ENCODE results near the gene ZCCHC2.

ZCCHC2 gene

GRCh38 chr18:62550746-62551145 lies 27.9 kb downstream of the ZCCHC2 start:
- H3K27me3 ChIP-seq (ENCODE audit: insufficient read depth, low read length) = no peaks in the 10 kb centered on the region
- no peak overlapping the region for H2AFZ ChIP-seq (ENCODE audit: low read length)
- H3K4me3 ChIP-seq (ENCODE audit: low read depth, low read length, poor library complexity, severe bottlenecking) = no peak overlapping the region
- peaks cover 60% of the 10 kb centered on the region for H3K36me3 ChIP-seq (ENCODE audit: insufficient read depth, low read length)
- H3K9ac ChIP-seq (ENCODE audit: low read length) = no peak overlapping the region
- H3K4me2 ChIP-seq (ENCODE audit: low read length) = no peak overlapping the region
- H4K20me1 ChIP-seq (ENCODE audit: insufficient read depth, low read length) = no peaks in the 10 kb centered on the region
- H3K4me1 ChIP-seq (ENCODE audit: insufficient read depth, low read length, severe bottlenecking) = peaks cover 8% of the 10 kb centered on the region
- no peaks in the 10 kb centered on the region for H3F3A ChIP-seq (ENCODE audit: insufficient read depth, low read length)
- no peaks in the 10 kb centered on the region for H3K9me2 ChIP-seq (ENCODE audit: low read depth, low read length)
- TF ChIP-seq EZH2 (IDR thresholded peaks at IDR 0.05; ENCODE audit: borderline replicate concordance, low read length) (no peak), CTCF (IDR thresholded peaks at IDR 0.05; ENCODE audit: low read length) (no peak)
- H3K27ac ChIP-seq (ENCODE audit: low read depth, low read length, poor library complexity, severe bottlenecking) = no peak overlapping the region
- H3K79me2 ChIP-seq (ENCODE audit: insufficient read depth, low read length) = no peaks in the 10 kb centered on the region
- H3K9me3 ChIP-seq (ENCODE audit: low read length) = no peaks in the 10 kb centered on the region

- H3K9ac ChIP-seq (ENCODE audit: low read length) = no peak overlapping the region
- no peaks in the 10 kb centered on the region for H3F3A ChIP-seq (ENCODE audit: insufficient read depth, low read length)
- H3K27ac ChIP-seq (ENCODE audit: low read depth, low read length, poor library complexity, severe bottlenecking) = no peak overlapping the region
- no peaks in the 10 kb centered on the region for H3K9me3 ChIP-seq (ENCODE audit: low read length)
- H2AFZ ChIP-seq (ENCODE audit: low read length) = no peak overlapping the region
- H3K4me3 ChIP-seq (ENCODE audit: low read depth, low read length, poor library complexity, severe bottlenecking) = no peak overlapping the region
- H3K4me2 ChIP-seq (ENCODE audit: low read length) = no peak overlapping the region
- TF ChIP-seq CTCF (IDR thresholded peaks at IDR 0.05; ENCODE audit: low read length) (no peak), EZH2 (IDR thresholded peaks at IDR 0.05; ENCODE audit: borderline replicate concordance, low read length) (no peak)
- no peaks in the 10 kb centered on the region for H3K9me2 ChIP-seq (ENCODE audit: low read depth, low read length)
- H3K27me3 ChIP-seq (ENCODE audit: insufficient read depth, low read length) = no peaks in the 10 kb centered on the region
- peaks cover 12% of the 10 kb centered on the region for H3K4me1 ChIP-seq (ENCODE audit: insufficient read depth, low read length, severe bottlenecking)
- peaks cover 59% of the 10 kb centered on the region for H3K36me3 ChIP-seq (ENCODE audit: insufficient read depth, low read length)
- H3K79me2 ChIP-seq (ENCODE audit: insufficient read depth, low read length) = no peaks in the 10 kb centered on the region
- H4K20me1 ChIP-seq (ENCODE audit: insufficient read depth, low read length) = no peaks in the 10 kb centered on the region
Measured at GRCh38 chr18:62551972-62552513, 29.2 kb downstream of the ZCCHC2 start.

GRCh38 chr18:62554061-62554815 lies 31.4 kb downstream of the ZCCHC2 start:
- Histone ChIP-seq H3K9ac (ENCODE audit: low read length) (no peak overlapping the region), H3K27me3 (ENCODE audit: insufficient read depth, low read length) (no peaks in the 10 kb centered on the region), H3K36me3 (ENCODE audit: insufficient read depth, low read length) (peaks cover 76% of the 10 kb centered on the region), H3K27ac (ENCODE audit: low read depth, low read length, poor library complexity, severe bottlenecking) (no peak overlapping the region), H4K20me1 (ENCODE audit: insufficient read depth, low read length) (no peaks in the 10 kb centered on the region), H3K4me3 (ENCODE audit: low read depth, low read length, poor library complexity, severe bottlenecking) (no peak overlapping the region), H3K4me2 (ENCODE audit: low read length) (no peak overlapping the region), H3K79me2 (ENCODE audit: insufficient read depth, low read length) (no peaks in the 10 kb centered on the region), H3F3A (ENCODE audit: insufficient read depth, low read length) (no peaks in the 10 kb centered on the region), H3K9me2 (ENCODE audit: low read depth, low read length) (no peaks in the 10 kb centered on the region), H3K9me3 (ENCODE audit: low read length) (no peaks in the 10 kb centered on the region), H3K4me1 (ENCODE audit: insufficient read depth, low read length, severe bottlenecking) (peaks cover 24% of the 10 kb centered on the region), H2AFZ (ENCODE audit: low read length) (no peak overlapping the region)
- TF ChIP-seq CTCF (IDR thresholded peaks at IDR 0.05; ENCODE audit: low read length) = no peak

Measured in OCI-LY1 (cell line).